ENCODE measurements around the gene GNAQ. TPM values are rescaled to one million over a fixed set of nuclear protein-coding genes. Genes with fewer than 3 reads are reported as not detected.
"Not testable (repeated sequence)": the region's sequence is repeated elsewhere in the genome, so short reads cannot be mapped to it uniquely, and the experiment has no call there.

GNAQ gene
- total and polyA plus RNA-seq, 2 of the 13 experiments (the other 11 are each of a cell fraction or from before 2014, with no cell fraction given): 16.5 to 17.7 TPM

GRCh38 chr9:77717608-77718297 lies 313.9 kb downstream of the GNAQ start:
- in situ Hi-C loops (cut with HindIII; ENCODE audit: extremely low pct_ligation_motif_present, low pct_unique_long_range_greater_than_20kb); H3K4me2 ChIP-seq (ENCODE audit: low read depth, low read length); CTCF ChIA-PET (ENCODE audit: low intra/inter-chr PET ratio, low total read pairs); intact Hi-C loops (cut with micrococcal nuclease; ENCODE audit: unreplicated experiment); FAIRE-seq; H3K9ac ChIP-seq (ENCODE audit: insufficient read depth, low read depth, low read length); DNase-seq (ENCODE audit: low spot score); H3K79me2 ChIP-seq (ENCODE audit: insufficient read depth, low read length); H3K27ac ChIP-seq (ENCODE audit: extremely low read length, insufficient read depth, low read length); H3K4me1 ChIP-seq (ENCODE audit: insufficient read depth, low read length); H3K4me3 ChIP-seq (replicated peaks in 1 of 3; ENCODE audit: insufficient read depth in 1 of 3, low read depth in 2 of 3, low read length in 3 of 3); H2AFZ ChIP-seq (ENCODE audit: low read length); H4K20me1 ChIP-seq (ENCODE audit: insufficient read depth, low read length); H3K27me3 ChIP-seq (ENCODE audit: control insufficient read depth in 1 of 2, insufficient read depth in 2 of 2, low read length in 2 of 2); POLR2A ChIA-PET; ATAC-seq; H3K36me3 ChIP-seq (replicated peaks in 1 of 2; ENCODE audit: control insufficient read depth in 1 of 2, insufficient read depth in 2 of 2, low read length in 2 of 2); H3K9me3 ChIP-seq (ENCODE audit: low read length): not testable (repeated sequence)
- TSS peak; percentile 9 for BruUV-seq (replicated peaks)
- WGBS (ENCODE audit: low lambda C conversion rate): 83% methylated on average over 5 of the region's 5 CpGs

GRCh38 chr9:77714077-77714549 lies 317.5 kb downstream of the GNAQ start:
- no TSS peak for BruUV-seq (replicated peaks)
- CTCF ChIA-PET (ENCODE audit: low intra/inter-chr PET ratio, low total read pairs): no interaction called here
- Histone ChIP-seq H3K9me3 (ENCODE audit: low read length) (no peaks in the 10 kb centered on the region), H3K4me3 (replicated peaks in 1 of 3; ENCODE audit: insufficient read depth in 1 of 3, low read depth in 2 of 3, low read length in 3 of 3) (no peak overlapping the region), H3K79me2 (ENCODE audit: insufficient read depth, low read length) (no peaks in the 10 kb centered on the region), H3K4me2 (ENCODE audit: low read depth, low read length) (no peak overlapping the region), H3K9ac (ENCODE audit: insufficient read depth, low read depth, low read length) (no peak overlapping the region), H3K27me3 (ENCODE audit: control insufficient read depth in 1 of 2, insufficient read depth in 2 of 2, low read length in 2 of 2) (no peaks in the 10 kb centered on the region), H4K20me1 (ENCODE audit: insufficient read depth, low read length) (no peaks in the 10 kb centered on the region), H3K36me3 (replicated peaks in 1 of 2; ENCODE audit: control insufficient read depth in 1 of 2, insufficient read depth in 2 of 2, low read length in 2 of 2) (no peaks in the 10 kb centered on the region), H3K4me1 (ENCODE audit: insufficient read depth, low read length) (no peaks in the 10 kb centered on the region), H2AFZ (ENCODE audit: low read length) (no peak overlapping the region), H3K27ac (ENCODE audit: extremely low read length, insufficient read depth, low read length) (no peak overlapping the region)
- WGBS (ENCODE audit: low lambda C conversion rate): 84% methylated on average over 4 of the region's 4 CpGs
- in situ Hi-C loops (cut with HindIII; ENCODE audit: extremely low pct_ligation_motif_present, low pct_unique_long_range_greater_than_20kb) (no loop called here), intact Hi-C loops (cut with micrococcal nuclease; ENCODE audit: unreplicated experiment) (no loop called here)
- no peak for FAIRE-seq
- POLR2A ChIA-PET: no interaction called here
- no peak for ATAC-seq
- DNase-seq (ENCODE audit: low spot score): no peak
- TF ChIP-seq, protein P1, sequence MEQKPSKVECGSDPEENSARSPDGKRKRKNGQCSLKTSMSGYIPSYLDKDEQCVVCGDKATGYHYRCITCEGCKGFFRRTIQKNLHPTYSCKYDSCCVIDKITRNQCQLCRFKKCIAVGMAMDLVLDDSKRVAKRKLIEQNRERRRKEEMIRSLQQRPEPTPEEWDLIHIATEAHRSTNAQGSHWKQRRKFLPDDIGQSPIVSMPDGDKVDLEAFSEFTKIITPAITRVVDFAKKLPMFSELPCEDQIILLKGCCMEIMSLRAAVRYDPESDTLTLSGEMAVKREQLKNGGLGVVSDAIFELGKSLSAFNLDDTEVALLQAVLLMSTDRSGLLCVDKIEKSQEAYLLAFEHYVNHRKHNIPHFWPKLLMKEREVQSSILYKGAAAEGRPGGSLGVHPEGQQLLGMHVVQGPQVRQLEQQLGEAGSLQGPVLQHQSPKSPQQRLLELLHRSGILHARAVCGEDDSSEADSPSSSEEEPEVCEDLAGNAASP (CRISPR knock-in tag; IDR thresholded peaks at IDR 0.05; ENCODE audit: borderline replicate concordance): no peak
- no peak for TF ChIP-seq ZNF781 (CRISPR knock-in tag; IDR thresholded peaks at IDR 0.05; ENCODE audit: borderline replicate concordance, not compliant biosample characterization)
- TF ChIP-seq MED13 (CRISPR knock-in tag; IDR thresholded peaks at IDR 0.05): no peak
- TF ChIP-seq HMG20A (CRISPR knock-in tag; IDR thresholded peaks at IDR 0.05; ENCODE audit: borderline replicate concordance): no peak
- TF ChIP-seq PBX3 (CRISPR knock-in tag; IDR thresholded peaks at IDR 0.05; ENCODE audit: borderline replicate concordance): no peak
- TF ChIP-seq ZNF414 (CRISPR knock-in tag; IDR thresholded peaks at IDR 0.05): no peak
- no peak for TF ChIP-seq KLF9 (CRISPR knock-in tag; IDR thresholded peaks at IDR 0.05; ENCODE audit: low read depth)
- no peak for TF ChIP-seq FOXA3 (CRISPR knock-in tag; IDR thresholded peaks at IDR 0.05)
- TF ChIP-seq TRIM24 (CRISPR knock-in tag; IDR thresholded peaks at IDR 0.05): no peak
- TF ChIP-seq ZNF354B (CRISPR knock-in tag; IDR thresholded peaks at IDR 0.05): no peak
- TF ChIP-seq HOMEZ (CRISPR knock-in tag; IDR thresholded peaks at IDR 0.05; ENCODE audit: low read depth): no peak
- TF ChIP-seq DPF2 (CRISPR knock-in tag; IDR thresholded peaks at IDR 0.05; ENCODE audit: borderline replicate concordance, low read depth): no peak
- TF ChIP-seq ZSCAN31 (CRISPR knock-in tag; IDR thresholded peaks at IDR 0.05; ENCODE audit: low read depth): no peak
- no peak for TF ChIP-seq ZNF326 (CRISPR knock-in tag; IDR thresholded peaks at IDR 0.05; ENCODE audit: borderline replicate concordance)

Data from HepG2 (cell line).